GM21576 (cell line): ENCODE measurements around the gene RACK1.
A peak's percentile ranks its signal among the peaks of the same experiment; 100 is the strongest.
"Not testable (repeated sequence)": the region's sequence is repeated elsewhere in the genome, so short reads cannot be mapped to it uniquely, and the experiment has no call there.

Experiments
- ATAC-seq: cut with Tn5 transposase; IDR thresholded peaks from one replicate; pipeline ENCODE4 v1.9.1; 2021; ENCODE audit warnings: mild to moderate bottlenecking, moderate library complexity; ENCODE audit not compliant: unreplicated experiment

The RACK1 gene

GRCh38 chr5:181217111-181217802 is 26.4 kb downstream of the RACK1 start:
- peak; percentile 28 for ATAC-seq

- ATAC-seq: no peak
Measured at GRCh38 chr5:181215997-181216989, 27.4 kb downstream of the RACK1 start.

GRCh38 chr5:181214249-181214648 is 29.5 kb downstream of the RACK1 start:
- not testable (repeated sequence) for ATAC-seq

- no peak for ATAC-seq
Measured at GRCh38 chr5:181212934-181213333, 30.8 kb downstream of the RACK1 start.

GRCh38 chr5:181212080-181212479 is 31.6 kb downstream of the RACK1 start:
- no peak for ATAC-seq

- no peak for ATAC-seq
Measured at GRCh38 chr5:181211208-181211607, 32.5 kb downstream of the RACK1 start.

- not testable (repeated sequence) for ATAC-seq
Measured at GRCh38 chr5:181210698-181211097, 33.0 kb downstream of the RACK1 start.

GRCh38 chr5:181210148-181210547 is 33.6 kb downstream of the RACK1 start:
- not testable (repeated sequence) for ATAC-seq

- ATAC-seq: not testable (repeated sequence)
Measured at GRCh38 chr5:181209006-181209405, 34.7 kb downstream of the RACK1 start.

- ATAC-seq: no peak
Measured at GRCh38 chr5:181207960-181208253, 35.8 kb downstream of the RACK1 start.

GRCh38 chr5:181207214-181207959 is 36.3 kb downstream of the RACK1 start:
- ATAC-seq: peak; percentile 30

GRCh38 chr5:181205761-181206649 is 37.7 kb downstream of the RACK1 start:
- no peak for ATAC-seq

- no peak for ATAC-seq
Measured at GRCh38 chr5:181204826-181205760, 38.6 kb downstream of the RACK1 start, which contains the start of gene TRIM7. TSS of gene TRIM7 (minus strand) at chr5:181205196. CDS start at chr5:181205110, 86 bp downstream.

GRCh38 chr5:181204113-181204825 is 39.4 kb downstream of the RACK1 start:
- ATAC-seq: no peak

GRCh38 chr5:181203777-181204112 is 40.0 kb downstream of the RACK1 start:
- ATAC-seq: no peak

GRCh38 chr5:181203093-181203711 is 40.5 kb downstream of the RACK1 start:
- ATAC-seq: no peak

- no peak for ATAC-seq
Measured at GRCh38 chr5:181200816-181201215, 42.9 kb downstream of the RACK1 start.
